Stimulated activated CD4-positive, alpha-beta T cell treated with anti-CD3 and anti-CD28 coated beads, Interleukin-2, amount 100 ng/mL, for 4 hours (primary cell): ENCODE results near the gene GATB.
A peak's percentile ranks its signal among the peaks of the same experiment; 100 is the strongest.

Experiments used
- DNase-seq: peaks from one replicate; pipeline ENCODE4 v3.0.0-alpha.2; 2020; ENCODE audit warnings: low read depth

Gene GATB

GRCh38 chr4:151760712-151761661 lies at the start of gene GATB:
GATB (minus strand) TSS chr4:151761007; CDS start chr4:151760982, 25 bp downstream.
- DNase-seq = peak; percentile 91

GRCh38 chr4:151810476-151810875 lies 49.7 kb upstream of the GATB start:
- no peak for DNase-seq

- no peak for DNase-seq
These were observed 48.9 kb upstream of the GATB start for GRCh38 chr4:151809716-151810115.

GRCh38 chr4:151808542-151808941 lies 47.7 kb upstream of the GATB start:
- no peak for DNase-seq

- no peak for DNase-seq
These were observed 47.3 kb upstream of the GATB start for GRCh38 chr4:151808120-151808529.

- no peak for DNase-seq
These were observed 46.4 kb upstream of the GATB start for GRCh38 chr4:151807220-151807619.

- no peak for DNase-seq
These were observed 45.7 kb upstream of the GATB start for GRCh38 chr4:151806511-151806927.

- DNase-seq = no peak
These were observed 44.0 kb upstream of the GATB start for GRCh38 chr4:151804821-151805220.

- DNase-seq = no peak
These were observed 43.4 kb upstream of the GATB start for GRCh38 chr4:151804086-151804630.

GRCh38 chr4:151803246-151803645 lies 42.4 kb upstream of the GATB start:
- DNase-seq = no peak

GRCh38 chr4:151801547-151802516 lies 41.0 kb upstream of the GATB start:
- DNase-seq = peak; percentile 38

- no peak for DNase-seq
These were observed 38.7 kb upstream of the GATB start for GRCh38 chr4:151799417-151800012.

- no peak for DNase-seq
These were observed 38.0 kb upstream of the GATB start for GRCh38 chr4:151798678-151799416.

- DNase-seq = no peak
These were observed 37.0 kb upstream of the GATB start for GRCh38 chr4:151797853-151798252.

- no peak for DNase-seq
These were observed 36.3 kb upstream of the GATB start for GRCh38 chr4:151797131-151797530.

GRCh38 chr4:151796106-151796505 lies 35.3 kb upstream of the GATB start:
- no peak for DNase-seq

- DNase-seq = no peak
These were observed 32.2 kb upstream of the GATB start for GRCh38 chr4:151792995-151793394.

GRCh38 chr4:151792530-151792929 lies 31.7 kb upstream of the GATB start:
- DNase-seq = no peak

- no peak for DNase-seq
These were observed 27.2 kb upstream of the GATB start for GRCh38 chr4:151788021-151788420.

GRCh38 chr4:151786158-151786495 lies 25.3 kb upstream of the GATB start:
- DNase-seq = no peak

GRCh38 chr4:151785484-151786157 lies 24.8 kb upstream of the GATB start:
- DNase-seq = no peak
